ENCODE measurements around the gene CEMIP. TPM values are rescaled to one million over a fixed set of nuclear protein-coding genes. Genes with fewer than 3 reads are reported as not detected.

The CEMIP gene
- total RNA-seq, 1 experiment from 2014 or later: 0.61 TPM

- Histone ChIP-seq H3K9me3 (ENCODE audit: insufficient read depth, low read depth) (no peaks in the 10 kb centered on the region), H3K4me3 (no peak overlapping the region), H3K36me3 (ENCODE audit: low read depth) (no peaks in the 10 kb centered on the region), H3K27ac (peak overlapping the region; percentile 83), H3F3A (ENCODE audit: insufficient read depth, low read depth) (peaks cover 52% of the 10 kb centered on the region), H3K4me2 (peak overlapping the region; percentile 57), H3K4me1 (replicated peaks; ENCODE audit: insufficient read depth) (peaks cover 87% of the 10 kb centered on the region), H2AFZ (no peak overlapping the region), H3K79me2 (ENCODE audit: low read depth) (0 out of 2 replicates have a peak, but pooled peaks cover 3% of the 10 kb centered on the region), H3K9me2 (ENCODE audit: insufficient read depth) (no peaks in the 10 kb centered on the region), H3K27me3 (ENCODE audit: insufficient read depth, low read depth) (no peaks in the 10 kb centered on the region), H4K20me1 (ENCODE audit: insufficient read depth) (no peaks in the 10 kb centered on the region)
- ChIA-PET CTCF (no interaction called here), POLR2A (ENCODE audit: unreplicated experiment) (no interaction called here)
- TF ChIP-seq EZH2 (IDR thresholded peaks at IDR 0.05; ENCODE audit: low read depth): no peak
- DNase-seq: peak; percentile 68 to 89
- intact Hi-C loops (cut with micrococcal nuclease; ENCODE audit: unreplicated experiment): loop anchor here (10.0 kb wide), 1 partner anchor 265 kb away; no protein-coding TSS in a partner anchor
- no TSS peak for BruUV-seq (replicated peaks)
Observed at GRCh38 chr15:80849308-80849707, 70.1 kb downstream of the CEMIP start.

DNA sequence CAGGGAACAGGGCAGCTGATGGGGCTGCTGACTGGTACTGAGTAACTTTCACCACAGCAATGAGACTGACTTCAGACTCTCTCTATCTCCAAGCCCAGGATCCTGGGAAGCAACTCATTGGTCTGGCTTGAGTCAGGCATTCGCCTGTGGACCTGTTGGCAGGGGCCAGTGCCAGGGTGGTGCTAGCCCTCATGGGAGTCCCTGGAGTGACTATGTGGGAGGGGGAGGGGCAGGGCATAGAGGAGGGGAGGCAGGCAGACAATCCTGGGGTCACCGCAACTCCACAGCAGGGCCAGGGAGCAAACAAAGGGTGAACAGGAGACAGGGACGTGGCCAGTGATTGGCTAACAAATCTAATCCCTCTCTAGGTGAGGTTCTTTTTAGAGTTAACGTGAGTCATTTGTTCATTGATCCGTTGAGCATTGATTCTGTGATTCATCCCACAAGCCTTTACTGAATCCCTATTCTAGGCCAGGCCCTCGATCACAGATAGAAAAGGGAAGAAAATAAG, 71.8 kb downstream of the CEMIP start:
- ChIA-PET POLR2A (ENCODE audit: unreplicated experiment) (no interaction called here), CTCF (no interaction called here)
- no peaks in the 10 kb centered on the region for H4K20me1 ChIP-seq (ENCODE audit: insufficient read depth)
- intact Hi-C loops (cut with micrococcal nuclease; ENCODE audit: unreplicated experiment): no loop called here
- TF ChIP-seq CTCF (conservative IDR thresholded peaks at IDR 0.05): no peak
- TF ChIP-seq EZH2 (IDR thresholded peaks at IDR 0.05; ENCODE audit: low read depth): no peak
- no peaks in the 10 kb centered on the region for H3K9me3 ChIP-seq (ENCODE audit: insufficient read depth, low read depth)
- peak in 1 of 2 experiments; percentile 93 for DNase-seq
- no peaks in the 10 kb centered on the region for H3K9me2 ChIP-seq (ENCODE audit: insufficient read depth)
- H3K4me3 ChIP-seq: no peak overlapping the region
- no peaks in the 10 kb centered on the region for H3K27me3 ChIP-seq (ENCODE audit: insufficient read depth, low read depth)
- H3K27ac ChIP-seq: peak overlapping the region; percentile 83
- H3F3A ChIP-seq (ENCODE audit: insufficient read depth, low read depth): peaks cover 43% of the 10 kb centered on the region
- H3K4me1 ChIP-seq (replicated peaks; ENCODE audit: insufficient read depth): peaks cover 74% of the 10 kb centered on the region
- H2AFZ ChIP-seq: no peak overlapping the region
- H3K79me2 ChIP-seq (ENCODE audit: low read depth): 0 out of 2 replicates have a peak, but pooled peaks cover 3% of the 10 kb centered on the region
- peak overlapping the region; percentile 49 for H3K4me2 ChIP-seq
- H3K36me3 ChIP-seq (ENCODE audit: low read depth): no peaks in the 10 kb centered on the region
- no TSS peak for BruUV-seq (replicated peaks)

DNA sequence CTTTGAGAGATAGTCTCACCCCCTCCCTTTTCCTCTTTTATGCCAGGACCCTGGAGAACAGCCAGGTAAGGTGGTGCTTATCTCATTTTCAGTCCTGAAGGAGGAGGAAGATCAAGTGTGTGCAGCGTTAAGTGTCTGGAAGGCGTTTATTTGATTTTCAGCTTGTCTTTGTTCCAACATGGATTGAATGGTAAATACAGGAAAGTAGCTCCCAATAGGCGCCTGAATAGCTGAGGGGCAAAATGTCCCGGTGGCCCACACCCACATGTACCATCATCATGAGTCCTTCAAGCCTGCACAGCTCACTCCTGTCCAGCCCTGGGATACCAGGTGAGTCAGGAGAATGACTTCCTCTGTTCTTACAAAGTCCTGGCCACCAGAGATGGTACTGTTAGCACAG, 73.5 kb downstream of the CEMIP start:
- no peak overlapping the region for H2AFZ ChIP-seq
- no peaks in the 10 kb centered on the region for H3K9me3 ChIP-seq (ENCODE audit: insufficient read depth, low read depth)
- ChIA-PET POLR2A (ENCODE audit: unreplicated experiment) (no interaction called here), CTCF (no interaction called here)
- H3K9me2 ChIP-seq (ENCODE audit: insufficient read depth): no peaks in the 10 kb centered on the region
- H3K4me2 ChIP-seq: peak overlapping the region; percentile 49
- peaks cover 80% of the 10 kb centered on the region for H3K4me1 ChIP-seq (replicated peaks; ENCODE audit: insufficient read depth)
- no peaks in the 10 kb centered on the region for H3K27me3 ChIP-seq (ENCODE audit: insufficient read depth, low read depth)
- DNase-seq: peak; percentile 10 to 64
- TF ChIP-seq EZH2 (IDR thresholded peaks at IDR 0.05; ENCODE audit: low read depth): no peak
- no peak for TF ChIP-seq CTCF (conservative IDR thresholded peaks at IDR 0.05)
- peaks cover 59% of the 10 kb centered on the region for H3F3A ChIP-seq (ENCODE audit: insufficient read depth, low read depth)
- BruUV-seq (replicated peaks): no TSS peak
- H3K4me3 ChIP-seq: no peak overlapping the region
- H3K79me2 ChIP-seq (ENCODE audit: low read depth): no peaks in the 10 kb centered on the region
- H4K20me1 ChIP-seq (ENCODE audit: insufficient read depth): no peaks in the 10 kb centered on the region
- peak overlapping the region; percentile 83 for H3K27ac ChIP-seq
- intact Hi-C loops (cut with micrococcal nuclease; ENCODE audit: unreplicated experiment): no loop called here
- no peaks in the 10 kb centered on the region for H3K36me3 ChIP-seq (ENCODE audit: low read depth)

DNA sequence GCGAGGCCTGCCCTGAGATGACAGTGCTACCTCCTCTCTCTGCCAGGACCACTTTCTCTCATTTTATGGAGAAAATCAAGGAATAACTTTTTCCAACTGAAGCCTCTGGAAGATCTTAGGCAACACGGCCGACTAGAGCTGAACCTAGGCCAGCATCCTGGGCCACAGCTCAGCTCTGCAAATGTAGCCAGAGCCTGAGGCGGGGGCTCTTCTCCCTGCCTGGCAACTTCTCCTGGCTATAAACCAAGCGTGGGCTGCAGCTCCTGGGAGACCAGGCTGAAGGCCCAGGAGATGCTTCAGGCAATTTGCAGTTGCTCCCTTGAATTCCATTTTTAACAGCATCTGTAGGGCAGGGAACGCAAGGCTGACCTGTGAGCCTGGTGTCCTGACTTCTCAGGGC, 74.9 kb downstream of the CEMIP start:
- peaks cover 71% of the 10 kb centered on the region for H3K4me1 ChIP-seq (replicated peaks; ENCODE audit: insufficient read depth)
- no peak overlapping the region for H3K4me2 ChIP-seq
- no peak overlapping the region for H3K4me3 ChIP-seq
- H3F3A ChIP-seq (ENCODE audit: insufficient read depth, low read depth): peaks cover 58% of the 10 kb centered on the region
- no peaks in the 10 kb centered on the region for H3K9me3 ChIP-seq (ENCODE audit: insufficient read depth, low read depth)
- H4K20me1 ChIP-seq (ENCODE audit: insufficient read depth): no peaks in the 10 kb centered on the region
- intact Hi-C loops (cut with micrococcal nuclease; ENCODE audit: unreplicated experiment): no loop called here
- no peaks in the 10 kb centered on the region for H3K9me2 ChIP-seq (ENCODE audit: insufficient read depth)
- TF ChIP-seq EZH2 (IDR thresholded peaks at IDR 0.05; ENCODE audit: low read depth) (no peak), CTCF (conservative IDR thresholded peaks at IDR 0.05) (no peak)
- ChIA-PET CTCF (no interaction called here), POLR2A (ENCODE audit: unreplicated experiment) (no interaction called here)
- H2AFZ ChIP-seq: no peak overlapping the region
- H3K79me2 ChIP-seq (ENCODE audit: low read depth): no peaks in the 10 kb centered on the region
- H3K36me3 ChIP-seq (ENCODE audit: low read depth): no peaks in the 10 kb centered on the region
- H3K27me3 ChIP-seq (ENCODE audit: insufficient read depth, low read depth): no peaks in the 10 kb centered on the region
- no TSS peak for BruUV-seq (replicated peaks)
- no peak for DNase-seq
- H3K27ac ChIP-seq: no peak overlapping the region
